Measurements from ENCODE around the gene ETFA. TPM values are rescaled to one million over a fixed set of nuclear protein-coding genes. Genes with fewer than 3 reads are reported as not detected.

The ETFA gene
- total and polyA plus RNA-seq, 10 of the 15 experiments (the other 5 are each of a cell fraction or from before 2014, with no cell fraction given): 114 to 331 (median 152) TPM

DNA sequence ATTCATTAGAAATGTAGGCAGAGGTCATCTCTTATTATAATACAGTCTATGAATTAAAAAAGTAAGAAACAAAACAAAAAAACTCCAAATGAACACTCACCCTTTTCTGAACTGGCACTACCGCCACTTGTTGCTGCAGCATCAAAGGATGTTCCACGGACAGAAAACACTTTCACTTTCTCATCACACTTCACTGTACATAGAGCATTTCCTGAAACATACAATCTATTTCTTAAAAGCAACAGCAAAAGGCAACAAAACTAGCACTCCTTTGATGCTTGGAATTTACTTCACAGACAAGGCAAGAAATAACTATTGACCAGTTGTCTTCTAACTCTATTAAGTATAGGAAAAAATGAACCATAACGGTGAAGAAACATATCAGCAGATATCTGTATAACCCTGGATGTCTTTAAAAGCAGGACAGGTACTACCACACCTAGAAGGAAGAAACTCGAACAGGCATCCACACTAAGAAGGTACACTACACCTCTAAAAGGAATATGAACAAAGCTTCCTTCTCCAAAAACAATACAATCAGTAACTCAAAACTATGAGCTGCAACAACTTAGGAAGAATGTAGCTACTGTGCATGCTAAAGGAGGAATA is 24.9 kb downstream of the ETFA start:
- Histone ChIP-seq H3K4me1 (ENCODE audit: control insufficient read depth, insufficient read depth, low read length) (peaks cover 4% of the 10 kb centered on the region; the same call in 1 of the 2 replicates), H4K20me1 (ENCODE audit: control insufficient read depth, insufficient read depth) (no peaks in the 10 kb centered on the region), H3K36me3 (ENCODE audit: control insufficient read depth in 2 of 2, insufficient read depth in 2 of 2, low read length in 1 of 2) (peaks cover 4 to 28% of the 10 kb centered on the region in 2 experiments), H2AFZ (ENCODE audit: control insufficient read depth, low read depth, low read length) (peak overlapping the region; percentile 59), H3K27me3 (replicated peaks in 1 of 2; ENCODE audit: control insufficient read depth in 2 of 2, insufficient read depth in 2 of 2, low read length in 1 of 2) (no peaks in the 10 kb centered on the region), H3K79me2 (ENCODE audit: control insufficient read depth, insufficient read depth, low read length) (no peaks in the 10 kb centered on the region), H3K9ac (ENCODE audit: control insufficient read depth, insufficient read depth, low read length) (no peak overlapping the region; the same call in 1 of the 2 replicates), H3K4me3 (no peak overlapping the region), H3K4me2 (ENCODE audit: control insufficient read depth, insufficient read depth) (peak overlapping the region; percentile 68), H3K27ac (ENCODE audit: control insufficient read depth, insufficient read depth) (peak overlapping the region; percentile 27), H3K9me3 (replicated peaks; ENCODE audit: control insufficient read depth, insufficient read depth, low read length) (no peaks in the 10 kb centered on the region)
- ATAC-seq: peak; percentile 93
- FAIRE-seq: peak; percentile 59
- ChIA-PET RAD21 (ENCODE audit: unreplicated experiment) (interaction anchor here (0.8 to 2.1 kb wide), 3 partner anchors 11 to 25 kb away, joined by 3 to 8 read pairs (median 7); partner anchors contain the start of gene ETFA), POLR2A (interaction anchor here (1.2 kb wide), 1 partner anchor 24 kb away, joined by 3 read pairs; no protein-coding TSS in a partner anchor), CTCF (interaction anchor here (0.9 to 2.2 kb wide), 4 partner anchors 9 to 96 kb away, joined by 3 to 9 read pairs (median 4); no protein-coding TSS in a partner anchor), SMC1A (ENCODE audit: uncharacterized antibody, unreplicated experiment) (interaction anchor here (0.9 to 1.7 kb wide), 7 partner anchors 12 to 96 kb away, joined by 3 to 8 read pairs (median 4); partner anchors contain the start of gene ETFA)
- DNase-seq (ENCODE audit: low read depth, low spot score): peak; percentile 28
- 2% methylated on average over 4 of the region's 4 CpGs for WGBS (ENCODE audit: insufficient coverage, insufficient replicate concordance, low lambda C conversion rate, missing lambda C conversion rate)
- in situ Hi-C loops (cut with MboI): no loop called here
- no TSS peak for BruUV-seq (replicated peaks)
- intact Hi-C loops (cut with micrococcal nuclease; ENCODE audit: unreplicated experiment): loop anchor here (2.0 kb wide), 1 partner anchor 96 kb away; no protein-coding TSS in a partner anchor
- TF ChIP-seq MAX (IDR thresholded peaks at IDR 0.05; ENCODE audit: low read depth, low read length) (no peak), ATF2 (IDR thresholded peaks at IDR 0.05; ENCODE audit: low read length) (no peak), JUND (IDR thresholded peaks at IDR 0.05; ENCODE audit: low read depth, low read length) (no peak), CBX3 (IDR thresholded peaks at IDR 0.05; ENCODE audit: borderline replicate concordance, low read depth) (no peak), ATF7 (IDR thresholded peaks at IDR 0.05; ENCODE audit: low read depth) (no peak), STAT3 (IDR thresholded peaks at IDR 0.05; ENCODE audit: low read depth, low read length) (no peak), NR2C2 (IDR thresholded peaks at IDR 0.05; ENCODE audit: borderline replicate concordance, control insufficient read depth, insufficient read length, low read depth) (no peak), RBBP5 (conservative IDR thresholded peaks at IDR 0.05) (no peak), RAD21 (IDR thresholded peaks at IDR 0.05; ENCODE audit: insufficient read depth, low read depth, low read length) (no peak), NFXL1 (IDR thresholded peaks at IDR 0.05; ENCODE audit: borderline replicate concordance) (no peak), BHLHE40 (IDR thresholded peaks at IDR 0.05; ENCODE audit: borderline replicate concordance in 1 of 2, low read depth in 2 of 2, low read length in 1 of 2) (0 out of 4 replicates have a peak, but pooled peaks of 1 of the 2 experiments have one; percentile 25), NFIC (IDR thresholded peaks at IDR 0.05; ENCODE audit: low read depth, low read length) (no peak), SPI1 (IDR thresholded peaks at IDR 0.05; ENCODE audit: borderline replicate concordance, insufficient read depth, low read depth, low read length) (no peak), CREM (IDR thresholded peaks at IDR 0.05; ENCODE audit: low read depth) (no peak), FOXK2 (IDR thresholded peaks at IDR 0.05) (no peak), SUPT20H (IDR thresholded peaks at IDR 0.05; ENCODE audit: borderline replicate concordance, control insufficient read depth, low read depth, low read length) (no peak), MYC (IDR thresholded peaks at IDR 0.05; ENCODE audit: insufficient read depth, insufficient read length, insufficient replicate concordance, low read length, severe bottlenecking) (no peak)
- TF ChIP-seq, protein P1, sequence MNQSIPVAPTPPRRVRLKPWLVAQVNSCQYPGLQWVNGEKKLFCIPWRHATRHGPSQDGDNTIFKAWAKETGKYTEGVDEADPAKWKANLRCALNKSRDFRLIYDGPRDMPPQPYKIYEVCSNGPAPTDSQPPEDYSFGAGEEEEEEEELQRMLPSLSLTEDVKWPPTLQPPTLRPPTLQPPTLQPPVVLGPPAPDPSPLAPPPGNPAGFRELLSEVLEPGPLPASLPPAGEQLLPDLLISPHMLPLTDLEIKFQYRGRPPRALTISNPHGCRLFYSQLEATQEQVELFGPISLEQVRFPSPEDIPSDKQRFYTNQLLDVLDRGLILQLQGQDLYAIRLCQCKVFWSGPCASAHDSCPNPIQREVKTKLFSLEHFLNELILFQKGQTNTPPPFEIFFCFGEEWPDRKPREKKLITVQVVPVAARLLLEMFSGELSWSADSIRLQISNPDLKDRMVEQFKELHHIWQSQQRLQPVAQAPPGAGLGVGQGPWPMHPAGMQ (IDR thresholded peaks at IDR 0.05; ENCODE audit: borderline replicate concordance): no peak
- TF ChIP-seq, protein P2, sequence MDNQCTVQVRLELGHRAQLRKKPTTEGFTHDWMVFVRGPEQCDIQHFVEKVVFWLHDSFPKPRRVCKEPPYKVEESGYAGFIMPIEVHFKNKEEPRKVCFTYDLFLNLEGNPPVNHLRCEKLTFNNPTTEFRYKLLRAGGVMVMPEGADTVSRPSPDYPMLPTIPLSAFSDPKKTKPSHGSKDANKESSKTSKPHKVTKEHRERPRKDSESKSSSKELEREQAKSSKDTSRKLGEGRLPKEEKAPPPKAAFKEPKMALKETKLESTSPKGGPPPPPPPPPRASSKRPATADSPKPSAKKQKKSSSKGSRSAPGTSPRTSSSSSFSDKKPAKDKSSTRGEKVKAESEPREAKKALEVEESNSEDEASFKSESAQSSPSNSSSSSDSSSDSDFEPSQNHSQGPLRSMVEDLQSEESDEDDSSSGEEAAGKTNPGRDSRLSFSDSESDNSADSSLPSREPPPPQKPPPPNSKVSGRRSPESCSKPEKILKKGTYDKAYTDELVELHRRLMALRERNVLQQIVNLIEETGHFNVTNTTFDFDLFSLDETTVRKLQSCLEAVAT (IDR thresholded peaks at IDR 0.05): peak; percentile 47; the same call in 1 of the 2 replicates

Measured in GM12878 (cell line).